GM18870 (cell line): ENCODE results near the gene HDAC10.

ENCODE experiments used
- ATAC-seq: cut with Tn5 transposase; IDR thresholded peaks from one replicate; pipeline ENCODE4 v1.9.1; 2021; ENCODE audit warnings: moderate library complexity; ENCODE audit not compliant: unreplicated experiment

The HDAC10 gene, protein sequence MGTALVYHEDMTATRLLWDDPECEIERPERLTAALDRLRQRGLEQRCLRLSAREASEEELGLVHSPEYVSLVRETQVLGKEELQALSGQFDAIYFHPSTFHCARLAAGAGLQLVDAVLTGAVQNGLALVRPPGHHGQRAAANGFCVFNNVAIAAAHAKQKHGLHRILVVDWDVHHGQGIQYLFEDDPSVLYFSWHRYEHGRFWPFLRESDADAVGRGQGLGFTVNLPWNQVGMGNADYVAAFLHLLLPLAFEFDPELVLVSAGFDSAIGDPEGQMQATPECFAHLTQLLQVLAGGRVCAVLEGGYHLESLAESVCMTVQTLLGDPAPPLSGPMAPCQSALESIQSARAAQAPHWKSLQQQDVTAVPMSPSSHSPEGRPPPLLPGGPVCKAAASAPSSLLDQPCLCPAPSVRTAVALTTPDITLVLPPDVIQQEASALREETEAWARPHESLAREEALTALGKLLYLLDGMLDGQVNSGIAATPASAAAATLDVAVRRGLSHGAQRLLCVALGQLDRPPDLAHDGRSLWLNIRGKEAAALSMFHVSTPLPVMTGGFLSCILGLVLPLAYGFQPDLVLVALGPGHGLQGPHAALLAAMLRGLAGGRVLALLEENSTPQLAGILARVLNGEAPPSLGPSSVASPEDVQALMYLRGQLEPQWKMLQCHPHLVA

DNA sequence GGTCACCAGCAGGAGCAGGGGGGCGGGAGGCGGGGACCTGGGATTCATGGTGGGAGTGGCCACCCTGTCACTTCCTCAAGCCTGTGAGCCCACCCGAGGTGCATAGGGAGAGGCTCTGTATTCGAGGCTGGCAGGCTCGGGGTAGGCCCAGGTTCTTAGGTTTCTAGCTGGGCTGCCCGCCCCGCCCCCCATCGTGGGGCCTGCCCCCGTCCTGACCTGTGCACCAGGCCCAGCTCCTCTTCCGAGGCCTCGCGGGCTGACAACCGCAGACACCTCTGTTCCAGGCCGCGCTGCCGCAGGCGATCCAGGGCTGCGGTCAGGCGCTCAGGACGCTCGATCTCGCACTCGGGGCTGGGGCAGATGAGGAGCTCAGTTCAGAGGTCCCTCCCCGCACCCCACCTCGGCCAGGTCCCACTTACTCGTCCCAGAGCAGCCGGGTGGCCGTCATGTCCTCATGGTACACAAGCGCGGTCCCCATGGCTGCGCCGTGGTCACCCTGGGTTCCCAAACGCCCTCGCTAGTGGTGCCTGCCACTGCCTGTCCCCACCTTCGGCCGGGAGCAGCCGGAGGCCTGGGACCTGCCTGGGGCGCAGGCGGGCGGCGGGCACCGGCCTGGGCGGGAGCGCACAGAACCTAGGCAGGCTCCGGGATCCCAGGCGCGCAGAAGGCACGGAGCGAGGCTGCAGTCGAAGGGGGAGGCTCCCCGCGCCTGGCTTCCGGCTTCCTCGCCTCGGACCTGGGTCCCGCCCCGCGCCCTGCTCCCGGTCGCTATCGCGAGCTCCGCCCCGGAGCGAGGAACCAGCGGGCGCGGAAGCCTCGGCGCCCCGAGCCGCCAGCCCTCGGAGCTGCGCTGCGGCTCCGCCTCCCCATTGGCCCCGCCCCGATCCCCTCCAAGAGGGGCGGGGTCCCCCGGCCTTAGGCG, at the start of gene HDAC10:
Gene HDAC10 (minus strand): TSS at position 711 of the 922 bp plus-strand sequence. CDS start 233 bp downstream, at position 478.
- ATAC-seq = no peak

DNA sequence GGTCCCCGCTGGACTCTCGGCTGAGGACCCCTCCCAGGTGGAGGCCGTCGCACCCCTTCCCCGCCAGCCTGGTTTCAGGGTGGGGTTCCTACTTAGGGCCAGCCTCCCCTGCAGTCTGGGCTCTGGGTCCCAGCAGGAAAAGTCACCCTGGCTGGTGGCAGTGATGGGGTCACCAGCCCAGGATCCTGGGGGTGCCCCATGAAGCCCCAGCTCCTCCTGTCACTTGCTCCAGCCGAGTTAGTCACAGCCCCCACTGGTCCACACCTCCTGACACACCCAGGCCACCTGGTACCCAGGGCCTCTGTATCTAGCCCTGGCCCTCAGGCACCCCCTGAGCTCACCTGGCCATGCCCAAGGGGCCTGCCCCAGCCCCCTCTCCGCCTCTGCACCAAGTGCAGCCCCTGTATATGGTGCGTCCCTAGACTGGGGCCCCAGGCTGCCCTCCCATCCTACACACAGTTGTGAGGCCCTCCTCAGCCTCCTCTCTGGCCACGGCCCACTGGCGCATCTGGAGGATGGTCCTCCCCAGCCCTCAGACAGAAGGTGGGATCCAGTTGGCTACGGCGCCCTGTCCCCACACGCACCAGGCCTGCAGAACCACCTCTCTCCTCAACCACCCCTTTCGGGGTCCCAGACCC, 49.7 kb upstream of the HDAC10 start:
- no peak for ATAC-seq

DNA sequence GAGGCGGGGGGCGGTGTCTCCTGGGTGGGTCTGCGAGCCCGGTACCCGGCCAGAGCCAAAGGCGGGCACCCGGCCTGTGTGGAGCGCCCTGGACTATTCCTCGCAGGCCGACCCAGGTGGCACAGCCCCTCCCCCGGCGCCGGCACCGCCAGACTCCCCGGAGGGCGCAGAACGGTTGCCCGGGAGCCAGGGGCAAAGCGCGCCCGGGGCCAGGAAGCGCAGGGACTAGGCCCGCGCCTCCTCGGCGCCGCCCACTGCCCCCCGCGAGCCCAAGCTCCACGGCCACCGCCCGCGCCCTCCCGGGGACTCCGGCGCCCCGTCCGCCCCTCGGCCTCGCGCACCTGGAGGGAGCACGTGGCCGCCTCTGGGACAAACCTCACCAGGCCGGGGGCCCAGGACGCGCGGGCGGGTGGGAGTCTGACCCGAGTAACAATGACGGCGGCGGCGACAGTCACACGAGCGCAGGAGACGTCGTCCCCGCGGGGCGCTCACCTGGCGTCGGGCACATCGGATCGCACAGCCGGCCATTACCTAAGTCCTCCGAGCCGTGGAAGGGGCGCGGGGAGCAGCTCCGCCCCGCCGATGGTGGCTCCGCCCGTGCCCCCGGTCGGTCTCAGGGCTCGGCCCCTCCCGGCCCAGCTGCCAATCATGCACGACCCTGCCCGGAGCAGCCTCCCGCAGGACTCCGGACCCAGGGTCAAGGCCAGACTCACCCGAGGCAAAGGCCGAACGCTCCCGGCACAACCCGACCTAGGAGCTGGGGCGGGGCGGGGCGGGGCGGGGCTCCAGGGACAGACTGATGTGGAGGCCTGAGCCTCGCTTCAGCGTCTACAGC, 48.9 kb upstream of the HDAC10 start:
- ATAC-seq = no peak

DNA sequence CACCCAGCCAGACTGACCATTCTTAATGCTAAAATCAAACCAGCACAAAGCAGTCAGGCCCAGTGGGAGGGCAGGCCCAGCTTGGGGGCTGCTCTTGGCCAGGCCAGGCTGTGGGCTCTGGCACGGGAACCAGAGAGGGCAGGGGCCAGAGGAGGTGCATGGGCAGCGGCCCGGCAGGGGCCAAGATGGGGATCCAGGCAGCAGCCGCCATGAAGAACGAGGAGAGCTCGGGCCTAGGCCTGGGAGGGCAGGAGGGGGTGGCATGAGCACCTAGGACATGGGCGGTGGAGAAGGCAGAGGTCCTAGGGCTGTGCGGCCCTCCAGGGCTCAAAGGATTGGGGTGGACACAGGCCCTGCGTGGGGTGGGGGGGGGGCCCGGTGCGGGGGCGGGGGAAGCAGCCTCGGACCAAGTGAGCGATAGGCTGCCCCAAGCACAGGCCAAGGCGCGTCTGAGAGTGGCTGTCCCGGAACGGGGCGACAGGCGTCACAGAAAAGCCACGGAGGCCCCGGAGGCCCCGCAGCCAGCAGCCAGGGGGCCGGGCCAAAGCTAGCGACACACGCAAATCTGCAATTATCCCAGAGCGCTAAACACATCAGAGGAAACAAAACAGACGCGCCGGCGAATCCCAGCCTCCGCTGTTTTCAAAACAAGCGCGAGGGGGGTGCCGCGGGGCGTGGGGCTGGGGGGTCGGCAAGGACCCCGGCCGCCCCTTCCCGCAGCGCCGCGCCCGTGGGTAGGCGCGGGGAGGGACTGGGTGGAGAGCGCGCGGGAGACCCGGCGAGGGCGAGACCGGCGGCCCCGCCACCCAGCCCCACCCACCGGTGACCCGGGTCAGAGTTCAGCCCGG, 48.1 kb upstream of the HDAC10 start:
- no peak for ATAC-seq

DNA sequence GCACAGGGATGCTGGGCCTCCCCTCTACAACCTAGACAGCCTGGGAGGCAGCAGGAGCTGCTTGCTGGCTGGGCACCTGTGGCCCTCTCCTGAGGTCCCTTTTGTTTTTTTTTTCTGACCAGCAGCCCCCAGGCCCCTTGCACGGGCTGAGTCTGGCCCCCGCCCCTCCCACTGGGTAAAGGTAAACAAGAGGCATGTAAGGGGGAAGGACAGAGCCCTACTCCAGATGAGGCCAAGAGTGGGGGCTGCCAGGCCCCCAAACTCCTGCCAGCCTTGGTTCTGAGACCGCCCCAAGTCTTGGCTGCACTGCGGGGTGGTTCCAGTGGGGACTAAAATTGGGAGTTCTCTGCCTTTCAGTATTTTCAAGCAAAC, 47.2 kb upstream of the HDAC10 start:
- no peak for ATAC-seq

DNA sequence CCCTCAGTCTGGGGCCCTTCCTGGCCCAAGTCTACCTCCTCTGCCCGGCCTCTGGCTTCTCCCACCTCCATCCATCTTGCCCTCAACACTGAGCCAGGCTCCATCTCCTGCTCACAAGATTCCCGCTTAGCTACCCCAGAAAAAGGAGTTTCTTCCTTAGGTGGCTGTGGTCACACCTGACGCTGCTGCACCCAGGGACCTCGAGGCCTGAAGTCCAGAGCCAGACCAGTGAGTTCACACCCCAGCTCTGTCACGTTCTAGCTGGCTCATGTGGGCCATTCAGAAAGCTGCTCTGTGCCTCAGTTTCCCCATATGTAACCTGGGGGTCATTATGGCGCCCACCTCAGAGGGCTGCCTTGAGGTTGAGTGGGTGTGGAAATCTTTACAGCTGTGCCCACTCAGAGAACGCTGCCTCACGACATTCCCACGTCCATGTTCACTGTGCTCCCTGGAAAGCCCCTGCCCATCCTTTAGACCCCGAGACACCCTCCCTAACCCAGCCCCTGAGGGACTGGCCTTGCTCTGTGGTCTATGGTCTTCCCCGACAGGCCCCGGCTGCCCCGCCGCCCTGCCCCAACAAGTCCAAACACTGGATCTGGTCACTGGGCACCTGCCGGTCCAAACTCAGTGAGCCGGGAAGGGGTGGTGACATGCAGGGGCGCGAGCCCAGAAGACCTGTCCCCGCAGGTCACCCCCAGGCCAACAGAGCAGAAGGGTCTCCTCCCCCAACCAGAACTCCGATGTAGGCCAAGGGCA, 46.6 kb upstream of the HDAC10 start:
- ATAC-seq = no peak

DNA sequence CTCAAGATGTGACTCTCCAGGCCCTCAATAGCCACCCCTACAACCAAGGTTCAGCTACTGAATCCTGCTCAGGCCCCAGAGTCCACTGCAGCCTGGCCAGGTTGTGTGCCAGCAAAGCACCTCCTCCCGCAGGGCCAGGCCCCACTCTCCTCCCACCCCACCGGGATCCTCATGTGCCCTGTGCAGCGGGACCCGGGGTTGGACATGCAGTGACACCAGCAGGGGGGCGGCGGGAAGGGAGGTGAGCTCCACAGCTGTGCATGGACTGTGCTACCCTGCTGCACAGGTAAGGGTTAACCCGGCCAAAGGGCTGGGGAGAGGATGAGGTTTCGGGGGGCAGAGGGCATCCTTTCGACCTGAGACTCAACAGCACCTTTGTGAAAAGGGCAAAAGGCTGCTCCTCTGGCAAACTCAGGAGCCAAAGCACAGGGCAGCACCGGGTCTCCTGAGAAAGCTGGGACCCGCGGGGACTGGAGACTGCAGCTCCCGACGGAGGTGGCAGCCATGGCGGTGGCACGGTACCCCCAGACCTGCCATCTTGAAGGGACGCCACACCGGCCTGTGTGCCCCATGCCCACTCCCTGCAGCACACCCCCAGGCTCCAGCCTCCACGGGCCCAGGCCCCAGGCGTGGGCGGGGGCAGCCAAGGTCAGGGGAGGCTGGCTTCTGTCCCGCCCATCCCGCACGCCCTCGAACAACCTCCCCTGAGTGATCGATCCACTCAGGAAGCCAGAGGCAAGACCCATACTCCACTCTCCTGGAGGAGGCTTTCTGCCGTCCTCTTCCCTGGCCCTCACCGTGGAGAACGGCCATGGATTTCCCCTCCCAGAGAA, 45.8 kb upstream of the HDAC10 start:
- no peak for ATAC-seq

DNA sequence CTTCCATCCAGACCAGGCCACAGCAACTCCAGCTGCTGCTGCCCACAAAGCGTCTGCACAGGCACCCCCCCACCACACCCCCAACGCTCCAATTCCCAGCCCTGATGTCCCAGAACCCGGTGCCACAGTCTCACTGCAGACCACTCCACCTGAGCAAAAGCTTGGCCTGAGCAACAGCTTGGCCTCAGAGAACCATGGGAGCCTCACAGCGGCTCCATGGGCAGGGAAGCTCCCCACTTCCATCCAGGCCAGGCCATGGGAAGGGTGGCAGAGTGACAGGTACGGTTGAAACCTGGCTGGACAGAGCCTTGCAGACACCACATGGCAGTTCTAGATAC, 43.2 kb upstream of the HDAC10 start:
- ATAC-seq = no peak

DNA sequence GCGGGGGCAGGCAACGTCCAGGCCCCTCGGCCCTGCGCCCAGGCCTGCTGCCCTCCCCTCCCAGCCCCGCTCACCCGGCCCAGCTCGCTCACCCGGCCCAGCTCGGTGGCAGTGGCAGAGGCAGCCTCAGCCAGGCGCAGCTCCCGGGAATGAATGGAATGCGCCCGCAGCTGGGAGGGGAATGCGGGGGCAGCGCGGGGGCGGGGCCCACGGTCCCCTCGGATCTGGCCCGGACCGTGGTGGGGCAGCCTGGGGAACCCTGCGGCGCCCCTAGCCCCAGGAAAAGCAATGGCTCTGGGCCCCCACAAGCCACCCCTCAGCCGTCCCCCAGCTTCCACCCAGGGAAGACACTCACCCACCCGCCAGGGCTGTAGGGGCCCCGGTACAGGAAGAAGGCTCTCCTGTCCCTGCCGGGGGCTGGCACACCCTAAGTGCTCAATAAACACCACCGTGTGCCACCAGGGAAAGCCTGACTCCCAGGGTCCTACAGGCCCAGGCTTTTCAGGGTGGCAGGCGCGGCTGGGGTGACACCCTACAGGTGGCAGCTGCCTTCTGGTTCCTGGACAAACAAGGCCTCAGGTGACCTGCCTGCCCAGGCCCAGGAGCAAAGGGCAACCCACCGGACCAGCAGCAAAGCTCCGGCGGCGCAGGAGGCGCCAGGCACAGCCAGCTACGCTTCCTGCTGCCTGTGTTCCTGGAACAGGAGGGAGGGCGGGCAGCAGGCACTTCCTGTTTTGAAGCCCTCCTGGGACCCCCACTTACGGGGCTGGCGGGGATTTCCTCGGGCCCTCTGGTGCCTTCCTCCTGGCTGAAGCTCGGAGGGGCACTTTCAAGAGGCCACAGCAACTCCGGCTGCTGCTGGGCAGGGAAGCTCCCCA, 42.6 kb upstream of the HDAC10 start:
- ATAC-seq = no peak

DNA sequence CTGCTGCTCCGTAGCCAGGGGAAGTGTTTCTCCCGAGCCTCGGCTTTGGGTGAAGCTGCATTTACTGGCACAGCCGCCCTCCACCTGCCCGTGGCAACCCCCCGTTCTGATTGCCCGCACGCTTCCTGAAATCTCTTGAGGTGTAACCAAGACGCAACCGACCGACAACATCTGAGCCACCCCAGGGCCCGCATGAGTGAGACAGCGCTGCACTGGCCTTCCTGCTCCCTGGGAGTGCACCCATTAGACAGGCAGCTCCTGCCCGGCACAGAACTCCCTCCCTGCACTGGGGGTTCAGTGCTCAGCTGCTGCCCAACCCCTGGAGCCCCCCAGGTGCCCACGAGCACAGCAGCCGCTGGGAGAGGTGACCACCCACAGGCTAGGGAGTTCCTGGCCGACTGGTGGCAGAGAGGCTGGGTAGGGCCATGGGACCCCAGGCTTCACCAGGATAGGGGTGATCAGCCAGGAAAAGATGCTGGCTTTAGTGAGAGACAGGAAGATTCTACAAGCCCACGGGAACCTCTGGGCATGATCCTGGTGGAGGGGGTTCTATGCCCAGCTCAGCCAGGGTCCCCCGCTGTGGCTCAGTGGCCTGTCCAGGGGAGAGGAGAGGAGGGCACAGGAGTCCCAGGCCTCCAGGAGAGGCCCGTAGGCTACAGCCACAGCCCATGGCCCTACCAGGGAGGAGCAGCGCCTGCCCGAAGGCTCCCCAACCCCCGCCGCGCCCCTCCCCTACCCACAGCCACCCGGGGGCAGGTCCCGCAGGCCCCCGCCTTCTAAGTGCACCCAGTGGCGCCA, 41.8 kb upstream of the HDAC10 start:
- ATAC-seq = no peak

DNA sequence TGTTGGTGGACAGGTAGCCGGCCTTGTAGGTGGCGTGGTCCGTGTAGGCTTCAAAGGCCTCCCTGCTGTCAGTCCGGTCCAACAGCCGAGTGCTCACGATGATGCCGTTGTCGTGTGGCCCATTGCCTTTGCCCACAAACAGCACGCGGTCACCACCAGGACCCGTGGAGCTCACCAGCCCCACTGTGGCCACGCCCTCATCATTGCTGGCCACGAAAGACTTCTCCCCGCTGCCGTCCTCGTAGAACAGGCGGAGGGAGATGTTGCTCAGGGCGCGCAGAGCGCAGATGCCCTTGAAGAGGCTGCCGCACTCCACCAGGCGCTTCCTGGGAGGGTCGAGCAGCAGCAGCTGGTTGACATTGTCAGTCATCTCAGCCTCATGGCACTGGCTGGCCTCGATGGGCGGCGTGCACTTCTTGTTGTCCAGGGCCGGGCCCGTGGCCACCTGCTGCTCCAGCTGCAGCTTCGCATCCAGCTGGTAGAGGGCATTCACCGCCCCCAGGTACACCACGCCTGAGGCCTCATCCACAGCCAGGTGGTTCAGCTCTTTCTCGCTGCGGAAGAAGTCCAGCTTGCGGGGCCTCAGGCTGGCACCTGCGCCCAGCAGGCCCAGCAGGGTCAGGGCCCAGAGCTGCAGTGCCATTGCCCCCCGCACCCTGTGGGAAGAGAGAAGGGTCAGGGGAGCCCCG, 39.0 kb upstream of the HDAC10 start:
- no peak for ATAC-seq

DNA sequence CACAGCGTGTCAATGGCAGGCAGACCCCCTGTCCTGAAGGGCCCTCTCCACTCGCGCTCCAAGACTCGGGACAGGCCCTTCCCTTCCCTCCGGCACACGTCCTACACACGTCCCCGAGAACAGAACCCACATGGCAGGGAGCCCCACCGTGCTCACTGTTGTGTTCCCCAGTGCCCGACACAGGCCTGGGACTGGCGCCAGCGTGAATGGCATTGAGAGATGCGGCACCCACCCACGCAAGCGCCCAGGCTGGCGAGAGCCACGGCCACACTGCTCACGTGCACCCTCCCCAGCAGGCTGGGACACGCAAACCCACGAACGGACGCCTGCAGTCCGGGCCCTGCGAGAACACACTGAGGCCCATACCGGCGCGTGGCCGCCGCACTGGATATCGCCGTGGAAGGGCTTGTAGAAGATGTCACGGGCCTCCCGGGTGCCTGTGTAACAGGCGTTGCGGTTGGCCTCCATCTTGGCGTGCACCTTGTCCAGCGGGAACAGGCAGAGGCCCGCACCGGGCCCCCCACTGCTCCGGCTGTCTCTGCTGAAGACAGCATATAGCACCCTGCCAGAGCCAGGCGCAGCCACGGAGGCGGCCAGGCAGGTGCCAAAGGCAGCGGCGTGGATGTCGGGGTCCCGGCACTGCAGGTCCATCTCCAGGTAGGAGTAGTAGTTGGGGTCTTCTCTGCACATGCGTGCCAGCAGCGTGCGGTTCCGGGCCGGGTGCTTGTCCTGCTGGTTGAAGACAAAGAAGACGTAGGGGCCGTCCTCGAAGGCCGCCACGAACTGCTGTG, 38.3 kb upstream of the HDAC10 start:
- no peak for ATAC-seq

DNA sequence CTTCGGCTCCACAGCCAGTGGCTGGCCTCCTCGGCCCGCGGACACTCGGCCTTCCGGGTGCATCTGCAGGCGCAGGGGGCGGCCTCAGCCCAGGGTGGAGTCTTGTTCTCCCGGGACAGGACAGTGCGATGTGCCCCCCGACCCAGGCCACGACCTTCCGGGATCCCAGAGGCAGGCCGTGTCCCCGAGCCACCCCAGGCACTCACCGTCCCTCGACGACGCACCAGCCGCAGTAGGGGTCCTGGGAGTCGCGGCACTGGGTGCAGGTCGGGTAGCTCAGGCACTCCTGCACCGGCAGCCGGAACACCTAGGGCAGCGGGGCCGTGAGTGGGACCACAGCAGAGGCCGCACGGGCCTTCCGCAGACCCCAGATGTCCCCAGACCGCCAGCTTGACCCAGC, 36.7 kb upstream of the HDAC10 start:
- no peak for ATAC-seq

DNA sequence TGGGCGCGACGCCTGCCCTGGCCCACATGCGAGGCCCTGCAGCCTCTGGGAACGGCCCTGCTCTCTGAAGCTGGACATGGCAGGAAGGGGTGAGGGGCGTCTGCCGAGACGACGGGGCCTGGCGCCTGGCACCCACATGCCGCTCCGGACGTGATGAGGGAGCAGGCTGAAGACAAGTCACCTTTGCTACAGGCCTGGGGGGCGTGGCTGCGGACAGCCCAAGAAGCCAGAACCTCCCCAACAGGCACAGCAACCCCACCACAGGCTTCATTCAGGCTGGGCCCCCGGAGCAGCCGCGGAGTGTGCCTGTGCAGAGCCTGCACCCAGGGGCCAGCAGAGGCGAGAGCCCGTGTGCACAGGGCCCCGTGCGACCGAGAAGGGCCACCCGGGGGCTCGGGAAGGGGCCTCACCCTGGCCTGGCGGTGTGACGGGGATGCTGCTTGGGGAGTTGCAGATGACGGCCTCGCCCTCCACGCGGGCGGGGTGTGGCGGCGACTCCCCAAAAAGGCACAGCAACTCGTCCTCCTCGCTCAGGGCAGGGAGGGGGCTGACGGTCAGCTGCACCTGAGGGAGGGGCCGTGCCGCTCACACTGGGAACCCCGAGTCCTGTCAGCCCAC, 35.7 kb upstream of the HDAC10 start:
- ATAC-seq = no peak
